ENCODE results near the gene C1orf159.
"Not testable (repeated sequence)": the region's sequence is repeated elsewhere in the genome, so short reads cannot be mapped to it uniquely, and the experiment has no call there.

The C1orf159 gene

GRCh38 chr1:1079408-1080121, 36.3 kb downstream of the C1orf159 start:
- peak; percentile 31 for DNase-seq

GRCh38 chr1:1077396-1077795, 38.5 kb downstream of the C1orf159 start:
- DNase-seq: not testable (repeated sequence)

- DNase-seq: no peak
Measured at GRCh38 chr1:1075148-1075935, 40.5 kb downstream of the C1orf159 start.

GRCh38 chr1:1074631-1075147, 41.2 kb downstream of the C1orf159 start:
- no peak for DNase-seq

GRCh38 chr1:1073743-1074587, 41.9 kb downstream of the C1orf159 start, which contains the start of gene RNF223:
TSS of gene RNF223 (minus strand) at chr1:1074306. CDS start at chr1:1072566, 1,740 bp downstream.
- DNase-seq: no peak

GRCh38 chr1:1072849-1073742, 42.8 kb downstream of the C1orf159 start:
- no peak for DNase-seq

GRCh38 chr1:1072299-1072848, 43.5 kb downstream of the C1orf159 start:
- no peak for DNase-seq

GRCh38 chr1:1071486-1072298, 44.2 kb downstream of the C1orf159 start:
- DNase-seq: no peak

- DNase-seq: no peak
Measured at GRCh38 chr1:1069711-1070676, 45.9 kb downstream of the C1orf159 start.

GRCh38 chr1:1069056-1069710, 46.7 kb downstream of the C1orf159 start:
- DNase-seq: peak; percentile 18

GRCh38 chr1:1068517-1069055, 47.3 kb downstream of the C1orf159 start:
- DNase-seq: no peak

- no peak for DNase-seq
Measured at GRCh38 chr1:1067860-1068516, 47.9 kb downstream of the C1orf159 start.

- DNase-seq: no peak
Measured at GRCh38 chr1:1067284-1067859, 48.5 kb downstream of the C1orf159 start.

GRCh38 chr1:1066403-1067283, 49.2 kb downstream of the C1orf159 start:
- DNase-seq: no peak

GRCh38 chr1:1065940-1066304, 50.0 kb downstream of the C1orf159 start:
- DNase-seq: not testable (repeated sequence)

GRCh38 chr1:1065265-1065939, 50.5 kb downstream of the C1orf159 start:
- DNase-seq: no peak
